WERI-Rb-1 (cell line): ENCODE results near the gene TPTE.
"Not testable (repeated sequence)": the region's sequence is repeated elsewhere in the genome, so short reads cannot be mapped to it uniquely, and the experiment has no call there.

ENCODE experiments used
- DNase-seq: peaks from one replicate; pipeline ENCODE4 v3.0.0-alpha.2; 2020
- H3K27ac ChIP-seq: fragments of 250-450 bp; sonication (Bioruptor Pico); 2 replicates; pipeline ENCODE4 v1.5.1; 2020; ENCODE audit warnings: mild to moderate bottlenecking, moderate library complexity
- H3K27me3 ChIP-seq: fragments of 250-450 bp; sonication (Bioruptor Pico); 2 replicates; pipeline ENCODE4 v1.5.1; 2021; ENCODE audit warnings: mild to moderate bottlenecking, low read depth, moderate library complexity; ENCODE audit not compliant: insufficient read depth, severe bottlenecking
- H3K36me3 ChIP-seq: fragments of 250-450 bp; sonication (Bioruptor Pico); 2 replicates; pipeline ENCODE4 v1.5.1; 2020; ENCODE audit warnings: mild to moderate bottlenecking, moderate library complexity
- H3K4me3 ChIP-seq: 2 replicates; pipeline ENCODE4 v1.5.1; 2011; ENCODE audit warnings: low read depth, mild to moderate bottlenecking, control low read depth, low read length
- H3K9me3 ChIP-seq: fragments of 250-450 bp; sonication (Bioruptor Pico); 2 replicates; pipeline ENCODE4 v1.5.1; 2021; ENCODE audit warnings: mild to moderate bottlenecking, moderate library complexity; ENCODE audit not compliant: severe bottlenecking
- CTCF ChIP-seq: IDR thresholded peaks from 2 replicates; pipeline ENCODE4 v1.5.1; 2011; ENCODE audit warnings: low read depth, mild to moderate bottlenecking, control low read depth, inconsistent platforms, low read length

Gene TPTE

GRCh38 chr21:10539956-10540355, 18.6 kb downstream of the TPTE start:
- Histone ChIP-seq H3K36me3 (no peaks in the 10 kb centered on the region), H3K4me3 (no peak overlapping the region), H3K27me3 (peaks cover 26% of the 10 kb centered on the region), H3K27ac (no peak overlapping the region), H3K9me3 (no peaks in the 10 kb centered on the region)
- no peak for DNase-seq
- TF ChIP-seq CTCF, result no peak

GRCh38 chr21:10544376-10544775, 23.0 kb downstream of the TPTE start:
- H3K27me3 ChIP-seq, result peaks cover 23% of the 10 kb centered on the region
- not testable (repeated sequence) for H3K9me3 ChIP-seq, DNase-seq, H3K4me3 ChIP-seq, H3K27ac ChIP-seq, H3K36me3 ChIP-seq

- not testable (repeated sequence) for DNase-seq, H3K27ac ChIP-seq, H3K36me3 ChIP-seq, H3K9me3 ChIP-seq, H3K4me3 ChIP-seq
- H3K27me3 ChIP-seq, result peaks cover 13% of the 10 kb centered on the region
Measured at GRCh38 chr21:10547868-10548267, 26.5 kb downstream of the TPTE start.

- not testable (repeated sequence) for H3K4me3 ChIP-seq, H3K27me3 ChIP-seq, H3K27ac ChIP-seq, H3K9me3 ChIP-seq, H3K36me3 ChIP-seq, DNase-seq
Measured at GRCh38 chr21:10548331-10548954, 27.1 kb downstream of the TPTE start.

- not testable (repeated sequence) for H3K9me3 ChIP-seq, H3K4me3 ChIP-seq
Measured at GRCh38 chr21:10570803-10571202, 49.4 kb downstream of the TPTE start.

GRCh38 chr21:10574531-10575310, 53.3 kb downstream of the TPTE start:
- not testable (repeated sequence) for H3K9me3 ChIP-seq, H3K27me3 ChIP-seq

More at GRCh38 chr21:10570803-10571202, 49.4 kb downstream of the TPTE start:
- H3K27me3 ChIP-seq, H3K36me3 ChIP-seq, DNase-seq, H3K27ac ChIP-seq: not testable (repeated sequence)

GRCh38 chr21:10575311-10575667, 53.9 kb downstream of the TPTE start:
- no peak for TF ChIP-seq CTCF
- H3K9me3 ChIP-seq, result peaks cover under 1% of the 10 kb centered on the region
- H3K36me3 ChIP-seq, result no peaks in the 10 kb centered on the region
- DNase-seq, result no peak
- no peak overlapping the region for H3K27ac ChIP-seq
- peaks cover 9% of the 10 kb centered on the region for H3K27me3 ChIP-seq
- no peak overlapping the region for H3K4me3 ChIP-seq

More at GRCh38 chr21:10574531-10575310, 53.3 kb downstream of the TPTE start:
- not testable (repeated sequence) for H3K4me3 ChIP-seq, H3K27ac ChIP-seq, H3K36me3 ChIP-seq, DNase-seq

- not testable (repeated sequence) for H3K9me3 ChIP-seq, H3K4me3 ChIP-seq, H3K27me3 ChIP-seq, H3K36me3 ChIP-seq, H3K27ac ChIP-seq, DNase-seq
Measured at GRCh38 chr21:10578910-10579309, 57.5 kb downstream of the TPTE start.

- H3K27me3 ChIP-seq, H3K36me3 ChIP-seq, H3K27ac ChIP-seq, H3K4me3 ChIP-seq, H3K9me3 ChIP-seq, DNase-seq: not testable (repeated sequence)
Measured at GRCh38 chr21:10589115-10589514, 67.7 kb downstream of the TPTE start.

GRCh38 chr21:10607074-10607473, 85.7 kb downstream of the TPTE start:
- H3K36me3 ChIP-seq, DNase-seq, H3K9me3 ChIP-seq, H3K27ac ChIP-seq, H3K27me3 ChIP-seq, H3K4me3 ChIP-seq: not testable (repeated sequence)

- not testable (repeated sequence) for H3K9me3 ChIP-seq, DNase-seq, H3K4me3 ChIP-seq, H3K27ac ChIP-seq, H3K36me3 ChIP-seq
- H3K27me3 ChIP-seq, result peaks cover 12% of the 10 kb centered on the region
Measured at GRCh38 chr21:10614285-10614684, 92.9 kb downstream of the TPTE start.

GRCh38 chr21:10616061-10616460, 94.7 kb downstream of the TPTE start:
- H3K9me3 ChIP-seq, H3K27ac ChIP-seq, H3K36me3 ChIP-seq, DNase-seq, H3K4me3 ChIP-seq: not testable (repeated sequence)
- peaks cover 12% of the 10 kb centered on the region for H3K27me3 ChIP-seq
